Caco-2 (cell line): ENCODE measurements around the gene CTNND2. TPM values are rescaled to one million over a fixed set of nuclear protein-coding genes. Genes with fewer than 3 reads are reported as not detected.

ENCODE experiments used
- BruUV-seq: library from RNA; stranded (reverse); fragments of 400-500 nt; replicated peaks from 2 replicates; lab custom pipeline; 2021; lab: Mats Ljungman, UMichigan
- CTCF ChIA-PET: fragments of 300-600 bp; sonication (Branson Sonifier 250); formaldehyde crosslinking; loops from one replicate; lab custom pipeline; 2022; ENCODE audit warnings: antibody characterized with exemption; lab: Charles Lee
- POLR2A ChIA-PET: fragments of 300-600 bp; sonication (Branson Sonifier 250); formaldehyde crosslinking; loops from one replicate; lab custom pipeline; 2022; ENCODE audit warnings: antibody characterized with exemption; lab: Charles Lee
- DNase-seq, 2 experiments: peaks; one replicate each; pipeline versions ENCODE4 v3.0.0 to v3.0.0-alpha.2; 2020 to 2022
- H3K27me3 ChIP-seq: replicated peaks from 2 replicates; pipeline ENCODE4 v1.6.0; 2011; ENCODE audit warnings: low read length; ENCODE audit not compliant: control insufficient read depth, insufficient read depth
- H3K36me3 ChIP-seq: 2 replicates; pipeline ENCODE4 v1.5.1; 2011; ENCODE audit warnings: low read length; ENCODE audit not compliant: control insufficient read depth, insufficient read depth
- H3K4me1 ChIP-seq: fragments of 250-450 bp; sonication (Bioruptor Pico); 2 replicates; pipeline ENCODE4 v1.5.1; 2020; ENCODE audit warnings: mild to moderate bottlenecking
- H3K4me3 ChIP-seq: 2 replicates; pipeline ENCODE4 v1.5.1; 2011; ENCODE audit warnings: low read depth, mild to moderate bottlenecking, control low read depth, low read length
- H3K9me3 ChIP-seq: fragments of 250-450 bp; sonication (Bioruptor Pico); 2 replicates; pipeline ENCODE4 v1.5.1; 2020; ENCODE audit warnings: mild to moderate bottlenecking, moderate library complexity
- H3K27ac Mint-ChIP-seq: one replicate; pipeline ENCODE4 v1.8.0; 2022; ENCODE audit warnings: mixed read lengths; ENCODE audit not compliant: unreplicated experiment
- H3K27me3 Mint-ChIP-seq: one replicate; pipeline ENCODE4 v1.8.0; 2022; ENCODE audit warnings: mixed read lengths; ENCODE audit not compliant: insufficient read depth, unreplicated experiment
- H3K36me3 Mint-ChIP-seq: one replicate; pipeline ENCODE4 v1.8.0; 2022; ENCODE audit warnings: mild to moderate bottlenecking, mixed read lengths; ENCODE audit not compliant: insufficient read depth, unreplicated experiment
- H3K4me1 Mint-ChIP-seq: one replicate; pipeline ENCODE4 v1.8.0; 2022; ENCODE audit warnings: low read depth, mixed read lengths; ENCODE audit not compliant: unreplicated experiment
- H3K4me3 Mint-ChIP-seq: one replicate; pipeline ENCODE4 v1.8.0; 2022; ENCODE audit warnings: mild to moderate bottlenecking, moderate library complexity, mixed read lengths; ENCODE audit not compliant: unreplicated experiment
- H3K9me3 Mint-ChIP-seq: one replicate; pipeline ENCODE4 v1.8.0; 2022; ENCODE audit warnings: mixed read lengths; ENCODE audit not compliant: unreplicated experiment
- CTCF ChIP-seq, 2 experiments: fragments of 200-600 bp in 1 of 2; IDR thresholded peaks; 1 replicate in 1 of 2; 2 replicates in 1 of 2; pipeline versions ENCODE4 v1.5.1 to v1.8.0; 2011 to 2022; ENCODE audit warnings: antibody characterized with exemption in 1 of 2, control low read depth in 1 of 2, inconsistent platforms in 1 of 2, low read depth in 1 of 2, low read length in 1 of 2, mild to moderate bottlenecking in 1 of 2, moderate library complexity in 1 of 2; ENCODE audit not compliant: insufficient read depth in 1 of 2, severe bottlenecking in 1 of 2, unreplicated experiment in 1 of 2
- intact Hi-C: fragments of 100-400 bp; cut with micrococcal nuclease; formaldehyde crosslinking; loops from one replicate; pipeline ENCODE4 v1.10.0; 2022; ENCODE audit not compliant: unreplicated experiment
- total RNA-seq: library from RNA; stranded (reverse); gene quantifications from 2 replicates; pipeline ENCODE4 v1.2.3, GENCODE V29; 2022

CTNND2 gene
- total RNA-seq, 1 experiment from 2014 or later, result 0.32 TPM

GRCh38 chr5:11734369-11734768 is 169.9 kb downstream of the CTNND2 start:
- Mint-ChIP-seq H3K27ac (no peak overlapping the region), H3K9me3 (peaks cover 8% of the 10 kb centered on the region), H3K4me3 (no peak overlapping the region), H3K27me3 (no peaks in the 10 kb centered on the region), H3K36me3 (no peaks in the 10 kb centered on the region), H3K4me1 (peaks cover 8% of the 10 kb centered on the region)
- Histone ChIP-seq H3K4me1 (peaks cover 7% of the 10 kb centered on the region; the same call in 1 of the 2 replicates), H3K36me3 (no peaks in the 10 kb centered on the region), H3K9me3 (no peaks in the 10 kb centered on the region), H3K27me3 (no peaks in the 10 kb centered on the region), H3K4me3 (no peak overlapping the region)
- no TSS peak for BruUV-seq
- POLR2A ChIA-PET, result no interaction called here
- intact Hi-C loops, result no loop called here
- CTCF ChIA-PET, result no interaction called here
- TF ChIP-seq CTCF (IDR thresholded peaks at IDR 0.05; ENCODE audit: insufficient read depth in 1 of 2, low read depth in 1 of 2, low read length in 1 of 2, severe bottlenecking in 1 of 2, unreplicated experiment in 1 of 2), result no peak
- DNase-seq, result no peak

- H3K27me3 Mint-ChIP-seq, result no peaks in the 10 kb centered on the region
- no peak for TF ChIP-seq CTCF (IDR thresholded peaks at IDR 0.05; ENCODE audit: insufficient read depth in 1 of 2, low read depth in 1 of 2, low read length in 1 of 2, severe bottlenecking in 1 of 2, unreplicated experiment in 1 of 2)
- H3K9me3 ChIP-seq, result no peaks in the 10 kb centered on the region
- peaks cover 8% of the 10 kb centered on the region for H3K9me3 Mint-ChIP-seq
- no peaks in the 10 kb centered on the region for H3K36me3 ChIP-seq
- H3K4me1 ChIP-seq, result peaks cover 7% of the 10 kb centered on the region; the same call in 1 of the 2 replicates
- H3K36me3 Mint-ChIP-seq, result no peaks in the 10 kb centered on the region
- no peak overlapping the region for H3K27ac Mint-ChIP-seq
- intact Hi-C loops, result no loop called here
- BruUV-seq, result no TSS peak
- CTCF ChIA-PET, result no interaction called here
- no peak overlapping the region for H3K4me3 Mint-ChIP-seq
- POLR2A ChIA-PET, result no interaction called here
- DNase-seq, result no peak
- no peaks in the 10 kb centered on the region for H3K27me3 ChIP-seq
- H3K4me1 Mint-ChIP-seq, result peaks cover 8% of the 10 kb centered on the region
- no peak overlapping the region for H3K4me3 ChIP-seq
Measured at GRCh38 chr5:11733840-11734192, 170.4 kb downstream of the CTNND2 start.

GRCh38 chr5:11733185-11733839 is 170.9 kb downstream of the CTNND2 start:
- intact Hi-C loops, result no loop called here
- H3K27me3 Mint-ChIP-seq, result no peaks in the 10 kb centered on the region
- no peak for DNase-seq
- no peak overlapping the region for H3K4me3 Mint-ChIP-seq
- peaks cover 8% of the 10 kb centered on the region for H3K9me3 Mint-ChIP-seq
- H3K4me1 ChIP-seq, result peaks cover 7% of the 10 kb centered on the region; the same call in 1 of the 2 replicates
- H3K4me3 ChIP-seq, result no peak overlapping the region
- H3K36me3 Mint-ChIP-seq, result no peaks in the 10 kb centered on the region
- no peaks in the 10 kb centered on the region for H3K36me3 ChIP-seq
- no peak for TF ChIP-seq CTCF (IDR thresholded peaks at IDR 0.05; ENCODE audit: insufficient read depth in 1 of 2, low read depth in 1 of 2, low read length in 1 of 2, severe bottlenecking in 1 of 2, unreplicated experiment in 1 of 2)
- H3K4me1 Mint-ChIP-seq, result peaks cover 8% of the 10 kb centered on the region
- H3K27ac Mint-ChIP-seq, result peak overlapping the region; percentile 13
- BruUV-seq, result no TSS peak
- CTCF ChIA-PET, result no interaction called here
- no peaks in the 10 kb centered on the region for H3K9me3 ChIP-seq
- POLR2A ChIA-PET, result no interaction called here
- no peaks in the 10 kb centered on the region for H3K27me3 ChIP-seq
